Skeletal muscle satellite cell (primary cell): ENCODE measurements around the gene PLEKHJ1.

Experiments
- H3K27me3 ChIP-seq: 2 replicates; pipeline ENCODE4 v1.7.0; 2013; ENCODE audit warnings: low read length; ENCODE audit not compliant: control insufficient read depth, insufficient read depth
- H3K36me3 ChIP-seq: 2 replicates; pipeline ENCODE4 v1.7.0; 2013; ENCODE audit warnings: mild to moderate bottlenecking, control low read depth, low read length; ENCODE audit not compliant: insufficient read depth
- H3K4me1 ChIP-seq: 2 replicates; pipeline ENCODE4 v1.7.0; 2013; ENCODE audit warnings: low read length; ENCODE audit not compliant: control insufficient read depth, insufficient read depth
- H3K4me2 ChIP-seq: 2 replicates; pipeline ENCODE4 v1.7.0; 2013; ENCODE audit warnings: mild to moderate bottlenecking, low read length
- H3K4me3 ChIP-seq: 2 replicates; pipeline ENCODE4 v1.7.0; 2013; ENCODE audit warnings: low read length
- H3K9ac ChIP-seq: 2 replicates; pipeline ENCODE4 v1.7.0; 2013; ENCODE audit warnings: mild to moderate bottlenecking, low read depth, low read length, moderate library complexity
- H3K9me3 ChIP-seq: replicated peaks from 2 replicates; pipeline ENCODE4 v1.7.0; 2013; ENCODE audit warnings: mild to moderate bottlenecking, control low read depth, low read length

Gene PLEKHJ1

GRCh38 chr19:2252055-2252796 is 16.1 kb upstream of the PLEKHJ1 start:
- Histone ChIP-seq H3K4me3 (no peak overlapping the region), H3K36me3 (peaks cover 17% of the 10 kb centered on the region), H3K9ac (no peak overlapping the region), H3K4me1 (peaks cover 23% of the 10 kb centered on the region), H3K27me3 (no peaks in the 10 kb centered on the region), H3K4me2 (no peak overlapping the region), H3K9me3 (no peaks in the 10 kb centered on the region)

DNA sequence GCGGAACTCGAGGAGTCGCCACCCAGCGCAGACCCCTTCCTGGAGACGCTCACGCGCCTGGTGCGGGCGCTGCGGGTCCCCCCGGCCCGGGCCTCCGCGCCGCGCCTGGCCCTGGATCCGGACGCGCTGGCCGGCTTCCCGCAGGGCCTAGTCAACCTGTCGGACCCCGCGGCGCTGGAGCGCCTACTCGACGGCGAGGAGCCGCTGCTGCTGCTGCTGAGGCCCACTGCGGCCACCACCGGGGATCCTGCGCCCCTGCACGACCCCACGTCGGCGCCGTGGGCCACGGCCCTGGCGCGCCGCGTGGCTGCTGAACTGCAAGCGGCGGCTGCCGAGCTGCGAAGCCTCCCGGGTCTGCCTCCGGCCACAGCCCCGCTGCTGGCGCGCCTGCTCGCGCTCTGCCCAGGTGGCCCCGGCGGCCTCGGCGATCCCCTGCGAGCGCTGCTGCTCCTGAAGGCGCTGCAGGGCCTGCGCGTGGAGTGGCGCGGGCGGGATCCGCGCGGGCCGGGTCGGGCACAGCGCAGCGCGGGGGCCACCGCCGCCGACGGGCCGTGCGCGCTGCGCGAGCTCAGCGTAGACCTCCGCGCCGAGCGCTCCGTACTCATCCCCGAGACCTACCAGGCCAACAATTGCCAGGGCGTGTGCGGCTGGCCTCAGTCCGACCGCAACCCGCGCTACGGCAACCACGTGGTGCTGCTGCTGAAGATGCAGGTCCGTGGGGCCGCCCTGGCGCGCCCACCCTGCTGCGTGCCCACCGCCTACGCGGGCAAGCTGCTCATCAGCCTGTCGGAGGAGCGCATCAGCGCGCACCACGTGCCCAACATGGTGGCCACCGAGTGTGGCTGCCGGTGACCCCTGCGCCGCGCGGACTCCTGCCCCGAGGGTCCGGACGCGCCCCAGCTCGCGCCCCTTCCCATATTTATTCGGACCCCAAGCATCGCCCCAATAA is 15.3 kb upstream of the PLEKHJ1 start:
- Histone ChIP-seq H3K9ac (no peak overlapping the region), H3K36me3 (peaks cover 25% of the 10 kb centered on the region), H3K4me2 (no peak overlapping the region), H3K9me3 (no peaks in the 10 kb centered on the region), H3K4me1 (peaks cover 24% of the 10 kb centered on the region), H3K27me3 (no peaks in the 10 kb centered on the region), H3K4me3 (no peak overlapping the region)

DNA sequence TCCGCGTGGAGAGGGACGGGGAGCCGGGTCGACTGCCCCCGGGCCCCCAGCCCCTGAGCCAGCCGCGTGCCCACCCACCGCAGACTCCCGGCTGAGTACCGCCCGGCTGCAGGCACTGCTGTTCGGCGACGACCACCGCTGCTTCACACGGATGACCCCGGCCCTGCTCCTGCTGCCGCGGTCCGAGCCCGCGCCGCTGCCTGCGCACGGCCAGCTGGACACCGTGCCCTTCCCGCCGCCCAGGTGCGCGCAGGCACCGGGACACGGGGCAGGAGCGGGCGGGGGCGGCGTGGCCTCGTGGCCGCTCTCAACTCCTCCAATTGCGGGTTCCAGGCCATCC is 14.6 kb upstream of the PLEKHJ1 start:
- peaks cover 31% of the 10 kb centered on the region for H3K36me3 ChIP-seq
- H3K9ac ChIP-seq = no peak overlapping the region
- H3K4me2 ChIP-seq = no peak overlapping the region
- H3K4me1 ChIP-seq = peaks cover 18% of the 10 kb centered on the region
- no peaks in the 10 kb centered on the region for H3K27me3 ChIP-seq
- H3K4me3 ChIP-seq = no peak overlapping the region
- no peaks in the 10 kb centered on the region for H3K9me3 ChIP-seq

DNA sequence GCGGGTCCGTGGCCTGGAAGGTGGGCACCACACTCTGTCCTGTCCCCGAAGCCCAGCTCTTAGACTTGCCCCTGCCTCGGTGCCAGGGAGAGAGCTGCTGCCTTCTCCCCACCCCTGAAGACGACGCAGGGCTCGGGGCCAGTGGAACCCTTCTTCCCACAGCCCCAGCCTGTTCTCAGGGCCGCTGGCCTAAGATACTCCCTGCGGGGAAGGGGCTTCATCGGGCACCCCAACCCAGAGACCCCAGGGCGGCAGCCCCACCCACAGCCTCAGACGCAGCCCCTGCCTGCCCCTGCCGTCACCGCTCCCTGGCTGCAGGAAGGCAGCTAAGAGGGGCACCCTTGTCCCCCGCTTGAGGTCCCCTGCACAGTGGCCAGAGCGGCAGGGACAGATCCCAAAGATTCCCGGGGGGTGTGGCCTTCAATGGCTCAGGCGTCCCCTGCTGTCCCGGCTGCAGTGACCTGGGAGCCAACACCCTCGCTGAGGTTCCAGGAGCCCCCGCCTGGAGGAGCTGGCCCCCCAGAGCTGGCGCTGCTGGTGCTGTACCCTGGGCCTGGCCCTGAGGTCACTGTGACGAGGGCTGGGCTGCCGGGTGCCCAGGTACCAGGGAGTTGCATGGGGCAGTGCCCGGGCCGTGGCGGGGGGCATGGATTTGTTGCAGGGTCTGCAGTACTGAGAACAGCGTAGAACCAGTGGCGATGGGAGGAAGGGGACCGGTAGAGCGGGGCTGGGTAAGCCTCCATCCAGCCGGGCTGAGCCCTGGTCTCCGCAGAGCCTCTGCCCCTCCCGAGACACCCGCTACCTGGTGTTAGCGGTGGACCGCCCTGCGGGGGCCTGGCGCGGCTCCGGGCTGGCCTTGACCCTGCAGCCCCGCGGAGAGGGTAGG is 14.0 kb upstream of the PLEKHJ1 start:
- Histone ChIP-seq H3K27me3 (no peaks in the 10 kb centered on the region), H3K9ac (no peak overlapping the region), H3K4me1 (peaks cover 12% of the 10 kb centered on the region), H3K4me2 (no peak overlapping the region), H3K9me3 (no peaks in the 10 kb centered on the region), H3K36me3 (peaks cover 37% of the 10 kb centered on the region), H3K4me3 (no peak overlapping the region)

- Histone ChIP-seq H3K27me3 (no peaks in the 10 kb centered on the region), H3K4me3 (no peak within 1 kb of the TSS), H3K36me3 (peaks cover 46% of the 10 kb centered on the region), H3K9me3 (no peaks in the 10 kb centered on the region), H3K4me1 (peaks cover 9% of the 10 kb centered on the region), H3K9ac (no peak within 1 kb of the TSS), H3K4me2 (no peak within 1 kb of the TSS)
Observed at GRCh38 chr19:2249010-2249866, 13.1 kb upstream of the PLEKHJ1 start, which contains the start of gene AMH. Gene AMH (plus strand): TSS chr19:2249323. CDS start chr19:2249333, 10 bp downstream.

DNA sequence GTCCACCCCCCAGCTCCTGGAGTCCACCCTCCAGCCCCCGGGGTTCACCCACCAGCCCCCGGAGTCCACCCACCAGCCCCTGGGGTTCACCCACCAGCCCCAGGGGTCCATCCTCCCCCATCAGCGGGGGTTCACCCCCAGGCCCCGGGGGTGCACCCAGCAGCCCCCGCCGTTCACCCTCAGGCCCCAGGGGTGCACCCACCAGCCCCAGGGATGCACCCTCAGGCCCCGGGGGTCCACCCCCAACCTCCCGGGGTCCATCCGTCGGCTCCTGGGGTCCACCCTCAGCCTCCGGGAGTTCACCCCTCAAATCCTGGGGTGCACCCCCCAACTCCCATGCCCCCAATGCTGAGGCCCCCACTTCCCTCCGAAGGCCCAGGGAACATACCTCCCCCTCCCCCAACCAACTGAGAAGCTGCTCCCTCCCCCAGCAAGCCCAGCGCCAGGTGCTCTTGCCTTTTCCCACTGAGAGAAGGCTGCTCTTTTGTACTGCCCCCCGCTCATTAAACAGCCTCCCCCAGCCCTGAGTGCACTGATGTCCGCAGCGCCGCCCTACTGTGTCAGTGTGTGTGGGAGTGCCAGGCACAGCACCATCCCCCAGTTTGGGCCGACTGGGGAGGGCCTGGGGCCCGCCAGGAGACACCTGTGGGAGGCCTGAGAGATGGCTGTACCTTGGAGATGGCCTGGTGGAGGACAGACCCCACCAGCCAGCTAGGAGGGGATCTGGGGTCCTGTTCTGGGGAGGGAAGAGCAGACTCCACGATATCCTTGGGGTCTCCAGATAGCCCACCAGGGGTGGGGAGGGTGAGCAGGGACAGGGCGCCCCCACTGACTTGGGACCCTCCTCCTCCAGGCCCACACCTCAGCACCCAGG is 12.2 kb upstream of the PLEKHJ1 start:
- Histone ChIP-seq H3K4me1 (peaks cover 9% of the 10 kb centered on the region), H3K36me3 (peaks cover 54% of the 10 kb centered on the region), H3K27me3 (no peaks in the 10 kb centered on the region), H3K9me3 (no peaks in the 10 kb centered on the region), H3K9ac (no peak overlapping the region), H3K4me3 (no peak overlapping the region), H3K4me2 (no peak overlapping the region)

- Histone ChIP-seq H3K36me3 (peaks cover 62% of the 10 kb centered on the region), H3K4me2 (no peak overlapping the region)
Observed at GRCh38 chr19:2247433-2248101, 11.4 kb upstream of the PLEKHJ1 start.

DNA sequence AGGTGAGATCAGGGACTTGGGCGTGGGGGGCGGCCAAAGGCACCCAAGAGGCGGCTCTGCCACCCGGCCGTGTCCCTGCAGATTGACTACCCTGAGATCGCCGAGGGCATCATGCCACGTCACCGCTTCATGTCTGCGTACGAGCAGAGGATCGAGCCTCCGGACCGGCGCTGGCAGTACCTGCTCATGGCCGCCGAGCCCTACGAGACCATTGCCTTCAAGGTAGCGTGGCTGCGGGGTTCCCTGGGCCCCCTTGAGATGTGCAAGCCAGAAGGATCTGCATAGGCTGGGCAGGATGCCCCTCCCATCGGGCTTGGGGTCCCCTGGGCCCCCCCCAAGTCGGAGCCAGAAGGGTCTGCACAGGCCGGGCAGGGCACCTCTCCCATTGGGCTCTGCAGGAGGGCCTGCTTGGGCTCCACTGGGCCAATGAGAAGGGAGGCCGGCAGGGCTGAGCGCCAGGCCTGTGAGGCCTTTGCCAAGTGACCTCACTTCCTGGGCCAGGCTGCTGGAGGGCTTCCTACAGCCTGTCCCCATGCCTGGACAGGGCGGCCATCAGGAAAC is 10.8 kb upstream of the PLEKHJ1 start:
- no peak overlapping the region for H3K4me2 ChIP-seq
- H3K27me3 ChIP-seq = no peaks in the 10 kb centered on the region
- H3K4me3 ChIP-seq = no peak overlapping the region
- no peak overlapping the region for H3K9ac ChIP-seq
- peaks cover 66% of the 10 kb centered on the region for H3K36me3 ChIP-seq
- H3K9me3 ChIP-seq = no peaks in the 10 kb centered on the region
- peaks cover 18% of the 10 kb centered on the region for H3K4me1 ChIP-seq

More at GRCh38 chr19:2247433-2248101, 11.4 kb upstream of the PLEKHJ1 start:
- no peak overlapping the region for H3K4me3 ChIP-seq
- no peak overlapping the region for H3K9ac ChIP-seq
- H3K9me3 ChIP-seq = no peaks in the 10 kb centered on the region
- peaks cover 11% of the 10 kb centered on the region for H3K4me1 ChIP-seq
- no peaks in the 10 kb centered on the region for H3K27me3 ChIP-seq

DNA sequence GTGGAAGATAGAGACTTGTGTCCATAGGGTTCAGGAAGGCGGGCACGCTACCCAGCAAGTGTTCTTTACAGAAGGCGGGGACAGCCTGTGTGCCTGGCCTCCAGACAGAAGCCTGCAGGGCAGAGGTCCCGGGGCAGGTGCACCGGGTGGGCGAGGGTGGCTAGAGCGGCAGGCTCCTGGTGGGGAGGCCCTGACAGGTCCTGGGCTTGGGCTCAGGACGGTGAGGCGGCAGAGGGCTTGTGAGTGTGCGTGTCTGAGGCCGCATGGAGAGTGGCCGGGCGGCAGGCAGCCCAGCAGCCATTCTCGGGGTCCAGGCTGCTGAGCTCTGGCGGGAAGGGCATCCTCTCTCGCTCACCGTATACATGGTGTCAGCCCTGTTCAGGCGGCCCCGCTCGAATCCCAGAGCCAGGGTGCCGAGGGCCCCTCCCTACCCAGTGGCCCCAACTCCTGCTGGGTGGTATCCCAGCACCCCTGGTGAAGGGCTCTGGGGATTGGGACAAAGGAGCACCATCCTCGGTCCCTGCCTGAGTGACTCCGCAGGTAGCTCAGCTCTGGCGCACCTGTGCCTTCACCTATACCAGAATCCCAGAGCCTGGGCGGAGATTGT is 10.0 kb upstream of the PLEKHJ1 start:
- Histone ChIP-seq H3K27me3 (no peaks in the 10 kb centered on the region), H3K4me1 (peaks cover 26% of the 10 kb centered on the region), H3K36me3 (peaks cover 66% of the 10 kb centered on the region), H3K9ac (no peak overlapping the region), H3K4me3 (no peak overlapping the region), H3K9me3 (no peaks in the 10 kb centered on the region), H3K4me2 (no peak overlapping the region)
